Neural cell (in vitro differentiated cells): ENCODE measurements around the gene ADAMTS10. TPM values are rescaled to one million over a fixed set of nuclear protein-coding genes. Genes with fewer than 3 reads are reported as not detected.

Source experiments
- H2AFZ ChIP-seq: fragments of 200-600, 300-800 bp; sonication (generic), shearing (Covaris generic); 2 replicates; pipeline ENCODE4 v1.6.0; 2014; ENCODE audit warnings: low read depth, mild to moderate bottlenecking, antibody characterized with exemption, low read length, moderate library complexity
- H3F3A ChIP-seq: fragments of 200-600 bp; shearing (Covaris generic); 2 replicates; pipeline ENCODE4 v1.6.1; 2016; ENCODE audit warnings: mild to moderate bottlenecking, moderate library complexity, mixed read lengths, antibody characterized with exemption, low read length; ENCODE audit not compliant: insufficient read depth, poor library complexity, severe bottlenecking
- H3K27ac ChIP-seq: fragments of 200-600, 300-800 bp; sonication (generic), shearing (Covaris generic); 2 replicates; pipeline ENCODE4 v1.5.1; 2014; ENCODE audit warnings: mild to moderate bottlenecking, low read length, moderate library complexity
- H3K27me3 ChIP-seq: fragments of 300-800, 200-600 bp; sonication (generic), shearing (Covaris generic); 2 replicates; pipeline ENCODE4 v1.6.0; 2014; ENCODE audit warnings: mild to moderate bottlenecking, low read depth, low read length, moderate library complexity; ENCODE audit not compliant: insufficient read depth
- H3K36me3 ChIP-seq: fragments of 300-800, 200-600 bp; sonication (generic), shearing (Covaris generic); 2 replicates; pipeline ENCODE4 v1.5.1; 2014; ENCODE audit warnings: mild to moderate bottlenecking, antibody characterized with exemption, low read length, moderate library complexity; ENCODE audit not compliant: insufficient read depth
- H3K4me2 ChIP-seq: fragments of 300-800, 200-600 bp; sonication (generic), shearing (Covaris generic); 2 replicates; pipeline ENCODE4 v1.6.0; 2014; ENCODE audit warnings: mild to moderate bottlenecking, low read length
- H3K4me3 ChIP-seq: fragments of 300-800, 200-600 bp; sonication (generic), shearing (Covaris generic); 2 replicates; pipeline ENCODE4 v1.5.1; 2014; ENCODE audit warnings: mild to moderate bottlenecking, low read length, moderate library complexity
- H3K79me2 ChIP-seq: fragments of 200-600 bp; shearing (Covaris generic); replicated peaks from 2 replicates; pipeline ENCODE4 v1.6.0; 2014; ENCODE audit warnings: mild to moderate bottlenecking, low read length, moderate library complexity; ENCODE audit not compliant: insufficient read depth
- H3K9ac ChIP-seq: fragments of 300-800, 200-600 bp; sonication (generic), shearing (Covaris generic); 2 replicates; pipeline ENCODE4 v1.6.1; 2016; ENCODE audit warnings: mild to moderate bottlenecking, low read length, mixed read lengths
- H3K9me2 ChIP-seq: fragments of 200-600 bp; shearing (Covaris generic); 2 replicates; pipeline ENCODE4 v1.6.1; 2016; ENCODE audit warnings: mild to moderate bottlenecking, low read length, mixed read lengths; ENCODE audit not compliant: insufficient read depth
- H3K9me3 ChIP-seq: fragments of 200-600, 300-800 bp; sonication (generic), shearing (Covaris generic); 2 replicates; pipeline ENCODE4 v1.6.1; 2016; ENCODE audit warnings: mild to moderate bottlenecking, mixed run types, low read length, moderate library complexity, mixed read lengths
- H4K20me1 ChIP-seq: fragments of 200-600 bp; shearing (Covaris generic); 2 replicates; pipeline ENCODE4 v1.6.1; 2016; ENCODE audit warnings: mild to moderate bottlenecking, mixed run types; ENCODE audit not compliant: insufficient read depth
- EP300 ChIP-seq: fragments of 450-650 bp; conservative IDR thresholded peaks from 2 replicates; pipeline ENCODE4 v1.6.1; 2014; ENCODE audit warnings: antibody characterized with exemption, mild to moderate bottlenecking, moderate library complexity; ENCODE audit not compliant: poor library complexity, severe bottlenecking
- EZH2 ChIP-seq: fragments of 200-600, 300-800 bp; shearing (Covaris generic), sonication (generic); IDR thresholded peaks from 2 replicates; pipeline ENCODE4 v1.6.1; 2014; ENCODE audit warnings: antibody characterized with exemption, low read length, borderline replicate concordance, mild to moderate bottlenecking; ENCODE audit not compliant: insufficient read depth, poor library complexity, severe bottlenecking
- MXI1 ChIP-seq: fragments of 450-650 bp; conservative IDR thresholded peaks from 2 replicates; pipeline ENCODE4 v1.6.1; 2014; ENCODE audit warnings: antibody characterized with exemption, mild to moderate bottlenecking; ENCODE audit not compliant: poor library complexity, severe bottlenecking
- POLR2AphosphoS5 ChIP-seq: IDR thresholded peaks from 2 replicates; pipeline ENCODE4 v1.6.1; 2012
- RAD21 ChIP-seq: fragments of 450-650 bp; conservative IDR thresholded peaks from 2 replicates; pipeline ENCODE4 v1.6.1; 2014; ENCODE audit warnings: antibody characterized with exemption, mild to moderate bottlenecking, moderate library complexity
- SMC3 ChIP-seq: fragments of 450-650 bp; conservative IDR thresholded peaks from 2 replicates; pipeline ENCODE4 v1.6.1; 2014; ENCODE audit warnings: antibody characterized with exemption, mild to moderate bottlenecking, moderate library complexity; ENCODE audit not compliant: poor library complexity
- TAF1 ChIP-seq: IDR thresholded peaks from 2 replicates; pipeline ENCODE4 v1.6.1; 2012; ENCODE audit warnings: low read depth
- polyA plus RNA-seq: library from polyadenylated mRNA; depleted of rRNA; stranded (reverse); fragments of >200 nt; gene quantifications from 2 replicates; pipeline ENCODE4 v1.2.3, GENCODE V29; 2014
- TF ChIP-seq, protein P1 (sequence below): IDR thresholded peaks from 2 replicates; pipeline ENCODE4 v1.6.1; 2012; ENCODE audit warnings: borderline replicate concordance
- TF ChIP-seq, protein P2 (sequence below): fragments of 450-650 bp; IDR thresholded peaks from 2 replicates; pipeline ENCODE4 v1.5.1; 2014; ENCODE audit warnings: antibody characterized with exemption, mild to moderate bottlenecking, moderate library complexity; ENCODE audit not compliant: poor library complexity, severe bottlenecking

Gene ADAMTS10
- polyA plus RNA-seq, 1 donor from 2014 or later: 99.4 TPM

DNA sequence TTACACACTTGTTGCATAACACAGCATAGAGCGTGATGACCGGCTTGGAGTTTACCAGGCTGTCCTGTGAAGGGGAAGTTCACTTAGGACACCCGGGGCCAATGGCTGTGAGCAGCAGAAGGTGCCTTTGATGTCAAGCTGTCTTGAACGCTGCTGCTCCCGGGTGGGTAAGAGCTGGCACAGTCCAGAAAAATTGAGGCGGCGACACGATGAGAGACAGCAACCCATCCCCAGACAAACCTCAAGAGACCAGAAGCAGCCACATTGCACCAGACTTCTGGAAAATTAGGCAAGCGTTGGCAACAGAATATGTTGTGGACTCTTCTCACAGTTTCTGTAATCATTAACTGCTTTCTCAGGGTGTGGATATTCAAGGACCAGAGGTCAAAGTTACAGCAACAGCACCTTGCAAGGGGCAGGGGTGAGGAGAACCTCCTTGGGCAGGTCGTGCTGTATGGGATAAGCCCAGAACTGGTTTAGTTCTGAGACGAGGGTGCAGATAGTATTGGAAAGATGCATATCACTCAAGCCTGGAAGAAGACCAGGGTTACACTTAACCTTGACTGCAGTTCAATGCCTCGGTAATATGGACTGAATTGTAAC, 30.0 kb upstream of the ADAMTS10 start:
- Histone ChIP-seq H4K20me1 (no peaks in the 10 kb centered on the region), H3K4me3 (no peak overlapping the region), H3K36me3 (no peaks in the 10 kb centered on the region), H3K9me3 (no peaks in the 10 kb centered on the region), H3K9me2 (no peaks in the 10 kb centered on the region), H3K79me2 (no peaks in the 10 kb centered on the region), H2AFZ (no peak overlapping the region), H3K27ac (no peak overlapping the region), H3K9ac (no peak overlapping the region), H3F3A (no peaks in the 10 kb centered on the region), H3K27me3 (no peaks in the 10 kb centered on the region), H3K4me2 (no peak overlapping the region)
- TF ChIP-seq EP300 (no peak), TAF1 (no peak)
- TF ChIP-seq, protein P1, sequence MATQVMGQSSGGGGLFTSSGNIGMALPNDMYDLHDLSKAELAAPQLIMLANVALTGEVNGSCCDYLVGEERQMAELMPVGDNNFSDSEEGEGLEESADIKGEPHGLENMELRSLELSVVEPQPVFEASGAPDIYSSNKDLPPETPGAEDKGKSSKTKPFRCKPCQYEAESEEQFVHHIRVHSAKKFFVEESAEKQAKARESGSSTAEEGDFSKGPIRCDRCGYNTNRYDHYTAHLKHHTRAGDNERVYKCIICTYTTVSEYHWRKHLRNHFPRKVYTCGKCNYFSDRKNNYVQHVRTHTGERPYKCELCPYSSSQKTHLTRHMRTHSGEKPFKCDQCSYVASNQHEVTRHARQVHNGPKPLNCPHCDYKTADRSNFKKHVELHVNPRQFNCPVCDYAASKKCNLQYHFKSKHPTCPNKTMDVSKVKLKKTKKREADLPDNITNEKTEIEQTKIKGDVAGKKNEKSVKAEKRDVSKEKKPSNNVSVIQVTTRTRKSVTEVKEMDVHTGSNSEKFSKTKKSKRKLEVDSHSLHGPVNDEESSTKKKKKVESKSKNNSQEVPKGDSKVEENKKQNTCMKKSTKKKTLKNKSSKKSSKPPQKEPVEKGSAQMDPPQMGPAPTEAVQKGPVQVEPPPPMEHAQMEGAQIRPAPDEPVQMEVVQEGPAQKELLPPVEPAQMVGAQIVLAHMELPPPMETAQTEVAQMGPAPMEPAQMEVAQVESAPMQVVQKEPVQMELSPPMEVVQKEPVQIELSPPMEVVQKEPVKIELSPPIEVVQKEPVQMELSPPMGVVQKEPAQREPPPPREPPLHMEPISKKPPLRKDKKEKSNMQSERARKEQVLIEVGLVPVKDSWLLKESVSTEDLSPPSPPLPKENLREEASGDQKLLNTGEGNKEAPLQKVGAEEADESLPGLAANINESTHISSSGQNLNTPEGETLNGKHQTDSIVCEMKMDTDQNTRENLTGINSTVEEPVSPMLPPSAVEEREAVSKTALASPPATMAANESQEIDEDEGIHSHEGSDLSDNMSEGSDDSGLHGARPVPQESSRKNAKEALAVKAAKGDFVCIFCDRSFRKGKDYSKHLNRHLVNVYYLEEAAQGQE: no peak
- TF ChIP-seq, protein P2, sequence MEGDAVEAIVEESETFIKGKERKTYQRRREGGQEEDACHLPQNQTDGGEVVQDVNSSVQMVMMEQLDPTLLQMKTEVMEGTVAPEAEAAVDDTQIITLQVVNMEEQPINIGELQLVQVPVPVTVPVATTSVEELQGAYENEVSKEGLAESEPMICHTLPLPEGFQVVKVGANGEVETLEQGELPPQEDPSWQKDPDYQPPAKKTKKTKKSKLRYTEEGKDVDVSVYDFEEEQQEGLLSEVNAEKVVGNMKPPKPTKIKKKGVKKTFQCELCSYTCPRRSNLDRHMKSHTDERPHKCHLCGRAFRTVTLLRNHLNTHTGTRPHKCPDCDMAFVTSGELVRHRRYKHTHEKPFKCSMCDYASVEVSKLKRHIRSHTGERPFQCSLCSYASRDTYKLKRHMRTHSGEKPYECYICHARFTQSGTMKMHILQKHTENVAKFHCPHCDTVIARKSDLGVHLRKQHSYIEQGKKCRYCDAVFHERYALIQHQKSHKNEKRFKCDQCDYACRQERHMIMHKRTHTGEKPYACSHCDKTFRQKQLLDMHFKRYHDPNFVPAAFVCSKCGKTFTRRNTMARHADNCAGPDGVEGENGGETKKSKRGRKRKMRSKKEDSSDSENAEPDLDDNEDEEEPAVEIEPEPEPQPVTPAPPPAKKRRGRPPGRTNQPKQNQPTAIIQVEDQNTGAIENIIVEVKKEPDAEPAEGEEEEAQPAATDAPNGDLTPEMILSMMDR: no peak

DNA sequence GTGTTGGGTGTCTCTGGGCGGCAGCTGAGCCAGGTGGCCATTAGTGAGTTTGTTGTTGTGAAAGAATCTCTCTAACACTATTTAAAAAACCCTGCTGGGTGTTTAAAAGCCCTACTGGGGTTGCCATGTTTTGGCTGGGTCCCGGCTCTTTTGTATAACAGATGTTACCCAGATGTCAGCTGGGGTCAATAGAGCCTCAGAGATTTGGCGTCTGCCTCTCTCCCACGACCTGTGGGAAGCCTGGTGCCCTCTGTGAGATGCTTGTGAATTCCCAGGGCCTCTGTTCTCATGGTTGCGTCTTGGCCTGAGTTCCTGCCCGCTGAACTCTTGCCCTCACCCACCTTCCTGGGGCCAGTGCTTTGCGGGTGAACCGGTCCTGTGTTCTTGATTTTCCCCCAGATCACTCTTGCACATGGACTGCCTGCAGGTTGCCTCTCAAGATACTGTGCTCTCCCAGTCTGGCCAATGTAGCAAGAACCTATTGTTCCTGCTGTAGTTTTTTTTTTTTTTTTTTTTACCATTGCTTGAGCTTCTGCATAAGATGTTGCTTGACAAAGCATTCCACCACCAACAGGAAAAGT, 29.4 kb upstream of the ADAMTS10 start:
- H3K27me3 ChIP-seq: no peaks in the 10 kb centered on the region
- H3K9ac ChIP-seq: no peak overlapping the region
- no peaks in the 10 kb centered on the region for H3F3A ChIP-seq
- H3K4me2 ChIP-seq: no peak overlapping the region
- H3K27ac ChIP-seq: no peak overlapping the region
- no peaks in the 10 kb centered on the region for H4K20me1 ChIP-seq
- no peaks in the 10 kb centered on the region for H3K36me3 ChIP-seq
- H3K4me3 ChIP-seq: no peak overlapping the region
- TF ChIP-seq, protein P1: no peak
- TF ChIP-seq POLR2AphosphoS5: no peak
- TF ChIP-seq RAD21: no peak
- TF ChIP-seq TAF1: no peak
- TF ChIP-seq MXI1: no peak
- TF ChIP-seq, protein P2: no peak
- no peak for TF ChIP-seq EP300
- no peak for TF ChIP-seq SMC3
- no peak for TF ChIP-seq EZH2
- H3K9me2 ChIP-seq: no peaks in the 10 kb centered on the region
- no peaks in the 10 kb centered on the region for H3K9me3 ChIP-seq
- no peaks in the 10 kb centered on the region for H3K79me2 ChIP-seq
- no peak overlapping the region for H2AFZ ChIP-seq
